Measurements from ENCODE around the gene SPP2.

SPP2 gene, protein sequence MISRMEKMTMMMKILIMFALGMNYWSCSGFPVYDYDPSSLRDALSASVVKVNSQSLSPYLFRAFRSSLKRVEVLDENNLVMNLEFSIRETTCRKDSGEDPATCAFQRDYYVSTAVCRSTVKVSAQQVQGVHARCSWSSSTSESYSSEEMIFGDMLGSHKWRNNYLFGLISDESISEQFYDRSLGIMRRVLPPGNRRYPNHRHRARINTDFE

DNA sequence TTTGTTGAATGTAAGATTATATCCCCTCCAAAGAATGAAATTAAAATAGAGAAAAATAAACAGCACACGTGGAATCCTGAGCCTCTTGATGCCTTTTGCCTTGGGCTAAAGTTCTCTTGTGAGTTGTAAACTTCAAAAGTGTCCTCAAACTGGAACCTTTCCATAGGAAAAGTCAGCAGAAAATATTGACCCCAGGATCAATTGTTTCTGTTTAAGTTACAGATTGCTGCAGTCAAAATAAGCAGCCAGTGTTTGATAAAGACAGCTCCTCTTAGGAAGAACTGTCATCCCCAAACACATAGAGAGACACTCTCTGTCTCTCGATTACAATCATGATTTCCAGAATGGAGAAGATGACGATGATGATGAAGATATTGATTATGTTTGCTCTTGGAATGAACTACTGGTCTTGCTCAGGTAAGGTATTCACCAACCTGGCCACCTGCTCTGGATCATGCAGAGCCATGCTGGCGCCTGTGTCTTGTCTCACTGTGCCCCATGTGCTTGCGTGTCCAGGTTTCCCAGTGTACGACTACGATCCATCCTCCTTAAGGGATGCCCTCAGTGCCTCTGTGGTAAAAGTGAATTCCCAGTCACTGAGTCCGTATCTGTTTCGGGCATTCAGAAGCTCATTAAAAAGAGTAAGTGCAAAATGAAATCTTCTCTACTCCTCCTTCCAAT lies at the start of gene SPP2:
Gene SPP2 (plus strand): TSS at position 248 of the 681 bp plus-strand sequence. CDS start 85 bp downstream, at position 333.
- DNase-seq = no peak

DNA sequence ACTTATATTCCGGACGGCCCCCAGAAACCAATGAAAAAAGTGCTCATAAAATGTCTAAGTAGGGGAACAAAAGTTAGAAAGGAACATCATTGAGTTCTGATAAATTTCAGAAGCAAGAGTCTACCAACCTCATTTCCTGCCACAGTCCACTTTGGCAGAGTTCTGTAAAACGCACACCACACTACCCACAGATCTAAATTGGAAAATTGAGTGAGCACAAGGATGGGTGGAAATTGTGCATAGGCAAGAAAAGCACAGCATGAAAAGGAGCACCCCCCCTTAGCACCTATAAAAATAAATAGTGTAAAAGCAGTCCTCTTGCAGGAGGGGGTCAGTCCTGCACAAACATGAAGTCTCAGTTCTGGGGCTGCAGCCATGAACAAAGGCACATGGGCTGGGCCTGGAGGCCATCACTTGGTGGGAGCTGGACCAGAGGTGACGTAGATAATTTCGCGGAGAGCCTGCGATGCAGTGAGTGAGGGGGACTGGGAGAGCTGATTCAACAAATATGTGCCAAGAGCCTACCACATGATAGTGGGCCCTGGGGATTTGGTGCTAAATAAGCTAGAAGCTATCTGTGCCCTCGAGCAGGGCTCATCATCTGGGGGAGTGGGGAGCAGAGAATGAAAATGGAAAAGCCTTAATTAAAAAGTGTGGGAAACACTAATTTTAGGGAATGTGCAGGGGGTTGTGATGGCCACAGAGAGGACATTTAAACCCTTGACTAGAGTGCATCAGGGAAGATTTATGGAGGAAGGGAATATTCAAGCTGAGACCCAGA lies 48.9 kb upstream of the SPP2 start:
- DNase-seq = no peak

DNA sequence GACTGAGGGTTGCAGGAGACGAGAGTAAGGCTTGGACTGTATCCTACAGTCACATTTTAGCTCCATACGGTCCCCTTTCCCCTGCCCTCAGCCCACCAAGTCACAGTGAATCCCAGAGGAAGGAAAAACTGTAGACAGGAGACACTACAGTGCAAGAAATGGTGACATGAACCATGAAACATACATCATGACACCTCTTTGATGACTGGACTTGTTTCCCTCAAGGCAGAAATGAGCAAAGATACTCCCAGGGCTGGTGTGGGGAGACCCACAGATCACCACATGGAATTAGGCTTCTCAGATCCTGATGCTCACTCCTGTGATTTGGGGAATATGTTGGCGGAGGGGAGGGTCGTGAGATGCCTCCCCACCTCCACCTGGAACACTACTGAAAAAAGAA lies 48.2 kb upstream of the SPP2 start:
- DNase-seq = no peak

DNA sequence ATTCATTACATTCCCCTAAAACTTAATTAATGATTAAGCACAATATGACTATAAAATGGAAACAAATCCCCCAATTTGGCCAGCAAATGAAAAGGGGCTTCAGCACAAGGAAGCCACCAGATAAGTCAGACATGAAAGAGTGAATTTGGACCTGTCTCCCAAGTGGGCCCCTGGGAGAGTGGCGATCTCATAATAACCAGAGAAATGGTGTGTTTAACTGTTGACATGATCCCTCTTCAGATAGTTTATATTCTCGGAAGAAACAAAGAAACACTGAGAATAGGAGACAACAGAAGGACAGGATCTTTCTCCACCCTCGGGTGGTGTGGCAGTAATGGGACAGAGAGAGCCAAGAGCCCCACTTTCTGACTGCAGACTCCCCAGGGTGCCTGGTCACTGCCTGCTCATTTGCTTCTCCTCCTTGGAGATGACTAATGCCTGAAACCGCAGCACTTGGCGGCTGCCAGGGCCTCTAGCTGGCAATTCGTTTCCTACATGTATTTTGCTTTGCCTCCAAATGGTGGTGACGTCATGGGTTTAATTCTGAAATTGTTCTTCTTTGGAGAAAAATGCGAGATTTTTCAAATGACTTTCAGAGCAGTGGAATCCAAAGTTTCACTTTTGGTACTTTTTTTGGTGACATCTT lies 46.4 kb upstream of the SPP2 start:
- no peak for DNase-seq

DNA sequence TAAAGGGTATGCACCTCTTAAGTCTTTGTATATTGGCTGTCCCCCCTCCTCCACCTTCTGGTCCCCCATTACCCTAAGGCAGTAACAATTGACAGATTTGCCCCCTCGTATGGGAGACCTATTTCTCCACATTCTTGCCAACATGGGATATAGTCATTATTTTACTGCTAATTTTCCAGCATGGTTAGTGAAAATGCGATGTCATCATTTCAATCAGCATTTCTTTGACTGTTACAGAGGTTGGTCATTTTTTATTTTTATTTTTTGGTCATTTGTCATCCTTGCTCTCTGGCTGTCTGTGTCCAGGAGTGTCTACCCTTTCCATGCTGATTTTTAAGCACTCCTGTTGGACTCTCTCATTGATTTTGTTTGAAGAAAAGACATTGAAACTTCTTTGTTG lies 45.4 kb upstream of the SPP2 start:
- DNase-seq = no peak

DNA sequence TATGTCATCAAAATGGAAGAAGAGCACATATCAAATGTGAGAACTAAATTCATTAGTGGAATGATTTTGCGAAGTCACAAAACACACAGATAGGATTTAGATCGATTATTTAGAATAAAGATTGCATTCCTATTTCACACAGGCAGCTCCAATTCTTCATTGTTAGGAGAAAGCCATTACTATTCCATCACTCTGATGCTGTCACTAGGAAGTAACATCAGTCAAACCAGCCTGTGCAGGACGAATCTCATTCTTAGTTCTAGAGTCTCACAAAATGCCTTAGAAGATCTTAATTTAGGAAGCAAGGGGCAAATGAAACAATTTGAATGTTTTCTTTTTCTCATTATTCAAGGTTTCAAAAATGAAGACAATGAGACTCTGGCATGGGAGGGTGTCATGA lies 44.0 kb upstream of the SPP2 start:
- no peak for DNase-seq

DNA sequence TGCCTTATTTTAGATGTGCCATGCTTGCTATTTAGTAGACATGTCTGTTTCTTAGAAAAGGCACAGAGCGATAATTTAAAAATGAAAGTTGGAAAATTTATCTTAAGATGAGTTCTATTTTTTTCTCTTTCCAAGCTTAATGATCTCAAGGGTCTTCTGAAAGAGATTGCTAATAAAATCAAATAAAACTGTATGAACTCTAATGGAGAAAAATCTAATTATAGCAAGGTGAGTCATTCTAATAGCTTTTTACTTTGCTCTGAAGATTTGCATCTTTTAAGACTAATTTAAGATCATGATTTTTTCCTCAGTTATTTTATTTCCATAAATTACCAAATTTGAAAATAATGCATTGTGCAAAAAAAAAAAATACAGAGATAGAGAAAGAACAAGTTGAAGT lies 36.1 kb upstream of the SPP2 start:
- no peak for DNase-seq

DNA sequence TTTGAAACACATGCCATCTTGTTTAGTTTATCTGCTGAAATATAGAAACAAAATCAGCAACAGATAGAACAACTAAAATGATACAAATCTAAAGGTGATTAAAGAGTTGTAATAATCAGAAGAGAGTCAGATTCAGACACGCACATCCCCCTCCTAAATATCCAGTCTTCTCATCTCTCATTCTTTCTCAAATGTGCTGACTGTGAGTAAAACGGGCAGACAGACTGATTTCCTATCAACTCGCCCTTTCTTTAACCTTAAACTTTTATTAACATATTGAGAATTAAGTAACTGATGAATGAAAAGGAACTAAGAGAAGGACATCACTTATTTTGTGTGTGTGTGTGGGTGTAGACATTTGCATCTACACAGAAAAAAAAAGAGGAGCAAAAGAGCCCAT lies 34.6 kb upstream of the SPP2 start:
- no peak for DNase-seq

DNA sequence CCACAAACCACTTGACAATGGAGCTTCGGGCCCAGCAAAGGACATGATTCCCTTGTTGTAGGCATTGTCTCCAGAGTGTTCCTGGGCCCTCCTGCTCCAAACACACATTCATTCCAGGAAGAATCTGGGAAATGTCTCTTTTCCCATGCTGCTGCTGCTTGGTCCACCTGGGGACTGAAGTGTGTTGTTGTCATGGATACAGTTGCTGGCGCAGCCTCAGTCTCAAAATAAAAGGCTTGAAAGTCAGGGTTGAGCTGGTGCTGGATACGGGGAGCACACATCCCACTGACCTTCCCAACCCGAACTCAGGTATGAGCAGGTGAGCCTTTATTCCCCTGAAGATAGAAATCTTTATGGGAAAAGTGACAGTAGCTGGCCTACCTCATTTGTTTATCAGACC lies 30.6 kb upstream of the SPP2 start:
- no peak for DNase-seq

DNA sequence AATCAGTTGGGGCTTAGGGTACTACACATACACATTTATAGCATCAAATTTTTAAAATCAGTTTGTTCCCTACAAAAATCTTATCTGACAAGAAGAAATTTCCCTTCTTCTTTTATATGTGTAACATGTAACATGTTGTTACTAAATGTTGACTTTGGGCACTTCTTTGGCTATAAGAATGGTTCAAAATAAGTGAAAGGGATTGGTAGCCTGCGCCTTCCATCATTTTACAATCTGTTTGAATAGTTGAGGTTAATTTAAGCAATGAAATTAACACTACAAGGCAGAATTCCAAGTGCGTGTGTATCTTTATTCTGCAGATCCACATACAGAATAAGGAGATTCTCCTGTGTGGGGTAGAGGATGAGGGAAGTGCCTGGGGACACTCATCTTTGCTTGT lies 30.2 kb upstream of the SPP2 start:
- no peak for DNase-seq

DNA sequence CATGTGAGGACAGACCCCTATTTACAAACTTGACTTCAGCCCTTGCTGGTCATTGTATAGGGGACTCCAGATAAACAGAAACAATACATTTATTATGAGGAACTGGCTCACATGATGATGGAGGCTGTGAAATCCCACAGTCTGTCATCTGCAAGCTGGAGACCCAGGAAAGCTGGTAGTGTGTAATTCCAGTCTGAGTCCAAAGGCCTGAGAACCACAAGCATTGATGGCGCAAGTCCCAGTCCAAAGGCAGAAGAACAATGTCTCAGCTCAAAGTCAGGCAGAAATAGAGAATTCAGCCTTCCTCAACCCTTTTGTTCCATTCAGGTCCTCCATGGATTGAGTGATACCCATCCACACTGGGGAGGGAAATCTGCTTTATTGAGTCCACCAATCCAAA lies 28.1 kb upstream of the SPP2 start:
- no peak for DNase-seq

DNA sequence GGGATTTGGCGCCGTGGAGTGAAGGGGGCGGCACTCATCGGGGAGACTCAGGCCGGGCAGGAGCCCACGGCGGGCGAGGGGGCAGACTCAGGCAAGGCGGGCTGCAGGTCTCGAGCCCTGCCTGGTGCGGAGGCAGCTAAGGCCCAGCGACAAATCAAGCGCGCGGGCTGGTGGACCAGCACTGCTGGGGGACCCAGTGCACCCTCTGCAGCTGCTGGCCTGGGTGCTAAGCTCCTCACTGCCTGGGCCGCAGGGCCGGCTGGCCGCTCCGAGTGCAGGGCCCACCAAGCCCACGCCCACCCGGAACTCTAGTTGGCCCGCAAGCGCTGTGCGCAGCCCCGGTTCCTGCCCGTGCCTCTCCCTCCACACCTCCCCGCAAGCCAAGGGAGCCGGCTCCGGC lies 26.2 kb upstream of the SPP2 start:
- DNase-seq = no peak

DNA sequence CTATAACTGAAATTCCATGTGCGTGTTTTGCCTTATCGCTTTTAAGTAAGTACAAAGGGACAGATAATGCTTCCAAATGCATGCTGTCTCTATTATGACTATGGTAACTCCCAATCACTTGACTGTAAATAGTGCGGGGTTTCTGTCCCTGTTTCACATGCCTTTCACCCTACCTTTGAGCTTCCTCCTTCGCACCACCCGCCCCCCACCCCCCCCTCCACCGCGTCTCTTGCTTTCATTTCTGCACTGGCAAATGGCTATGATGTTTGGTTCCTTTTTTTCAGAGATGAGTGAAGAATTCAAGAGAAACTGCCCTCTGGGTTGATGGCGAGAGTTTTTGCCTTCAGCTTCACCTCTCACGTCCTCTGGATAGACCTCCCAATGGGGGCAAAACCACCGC lies 25.0 kb upstream of the SPP2 start:
- DNase-seq = no peak

DNA sequence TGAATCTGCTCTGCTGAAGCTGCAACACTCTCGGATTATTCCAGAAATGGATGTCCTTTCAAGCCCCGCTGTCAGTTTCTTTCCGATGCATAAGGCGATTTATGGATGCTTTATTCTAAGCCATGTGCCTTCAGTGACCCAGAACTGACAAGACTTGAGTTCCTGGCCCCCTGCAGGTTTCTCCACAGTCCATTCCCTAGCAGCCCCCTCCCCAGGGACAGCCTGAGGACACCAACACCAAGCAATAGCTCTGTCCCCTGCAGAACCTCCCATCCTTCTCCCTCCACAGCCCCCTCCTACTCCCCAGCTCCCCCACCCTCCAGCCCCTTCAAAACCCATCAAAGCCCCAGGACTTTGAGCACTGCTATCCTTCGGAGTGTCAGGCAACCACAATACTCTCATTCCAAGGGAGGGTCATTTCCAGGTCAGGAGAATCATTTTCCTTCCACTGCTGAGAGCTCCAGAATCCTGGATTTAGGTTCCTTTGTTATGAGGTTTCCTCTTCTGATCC lies 24.6 kb upstream of the SPP2 start:
- no peak for DNase-seq

DNA sequence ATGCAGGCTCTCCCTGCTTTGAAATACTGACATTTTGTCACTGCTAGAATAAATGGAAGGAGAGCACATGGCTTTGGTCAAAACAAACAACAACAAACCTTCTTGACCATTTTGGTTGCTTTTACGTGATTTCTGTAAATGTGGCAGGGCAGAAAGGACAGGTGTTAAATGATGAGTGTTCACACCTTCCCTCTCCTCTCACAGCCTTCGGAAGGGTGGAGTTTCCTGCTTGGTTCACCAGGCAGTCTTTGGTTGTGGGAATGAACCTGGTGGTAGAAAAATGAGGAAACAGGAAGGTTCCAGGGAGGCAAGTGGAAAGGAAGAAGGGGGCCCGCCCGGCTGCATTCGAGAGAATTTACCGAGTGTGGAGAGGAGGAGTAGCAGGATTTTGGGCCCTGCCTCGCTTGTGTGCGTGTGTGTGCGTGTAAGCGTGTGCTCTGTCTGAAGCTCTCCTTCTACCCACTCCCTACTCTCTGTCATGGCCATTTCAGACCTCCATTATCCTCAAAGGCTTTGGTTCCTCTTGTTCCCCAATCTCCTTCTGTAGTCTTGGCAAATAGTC lies 23.7 kb upstream of the SPP2 start:
- no peak for DNase-seq

DNA sequence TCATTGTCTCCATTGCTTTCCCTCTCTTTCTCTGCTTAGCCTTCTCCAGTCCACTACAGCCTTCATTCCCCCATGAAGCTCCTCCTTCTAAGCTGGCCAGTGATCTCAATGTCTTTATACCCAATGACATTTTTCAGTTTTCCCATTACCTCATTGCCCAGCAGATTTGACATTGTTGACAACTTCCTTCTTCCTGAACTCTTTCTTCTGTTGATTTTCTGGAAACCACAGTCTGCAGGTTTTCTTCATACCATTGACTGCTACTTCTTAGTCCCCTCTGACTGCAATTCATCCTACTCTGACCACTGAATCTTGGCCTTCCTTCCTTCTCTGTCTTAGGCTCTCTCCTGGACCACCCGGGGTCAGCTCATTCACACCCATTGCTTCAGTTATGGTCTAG lies 22.9 kb upstream of the SPP2 start:
- no peak for DNase-seq

DNA sequence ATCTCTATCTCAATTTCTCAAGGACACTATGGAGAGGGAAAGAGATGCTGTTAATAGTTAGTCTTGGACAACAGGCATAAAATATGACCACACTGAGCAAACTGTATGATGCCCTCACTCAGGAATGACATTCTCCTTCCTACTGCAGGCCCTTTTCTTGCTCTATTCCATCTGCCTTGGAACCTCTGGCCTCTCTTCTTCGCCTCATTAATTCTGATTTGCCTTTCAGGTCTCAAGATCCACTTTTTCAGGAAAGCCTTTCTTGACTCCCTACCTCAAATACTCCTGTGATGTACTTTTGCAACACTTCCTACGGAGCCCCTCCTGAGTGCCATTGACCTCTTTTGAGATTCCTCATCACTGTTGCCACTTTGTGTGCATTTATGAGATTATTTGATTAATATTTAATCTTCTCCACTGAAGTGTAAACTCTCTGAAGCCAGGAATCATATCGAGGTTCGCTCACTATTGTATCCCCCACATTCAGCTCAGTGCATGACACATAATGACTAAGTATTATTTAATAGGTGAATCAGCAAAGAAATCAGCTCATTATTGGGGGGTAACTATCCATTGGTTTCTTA lies 21.3 kb upstream of the SPP2 start:
- DNase-seq = no peak

DNA sequence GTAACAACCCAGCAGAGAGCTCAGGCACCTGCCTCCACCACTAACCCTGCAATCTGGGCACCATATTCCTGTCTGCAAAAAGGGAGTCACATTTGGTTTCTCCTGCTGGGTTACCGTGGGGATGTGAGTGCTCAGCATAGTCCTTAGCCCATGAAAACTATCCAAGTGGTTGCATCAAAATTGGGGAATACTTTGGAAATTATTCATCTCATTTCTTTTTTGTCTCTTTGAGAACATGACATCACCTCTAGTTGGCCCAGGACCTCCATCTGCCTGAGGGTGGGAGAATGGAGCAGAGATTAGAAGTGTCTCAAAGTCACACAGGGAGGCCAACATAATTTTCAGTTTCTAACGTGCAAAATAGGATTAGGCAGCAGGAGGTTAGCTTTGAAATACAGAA lies 19.3 kb upstream of the SPP2 start:
- no peak for DNase-seq

DNA sequence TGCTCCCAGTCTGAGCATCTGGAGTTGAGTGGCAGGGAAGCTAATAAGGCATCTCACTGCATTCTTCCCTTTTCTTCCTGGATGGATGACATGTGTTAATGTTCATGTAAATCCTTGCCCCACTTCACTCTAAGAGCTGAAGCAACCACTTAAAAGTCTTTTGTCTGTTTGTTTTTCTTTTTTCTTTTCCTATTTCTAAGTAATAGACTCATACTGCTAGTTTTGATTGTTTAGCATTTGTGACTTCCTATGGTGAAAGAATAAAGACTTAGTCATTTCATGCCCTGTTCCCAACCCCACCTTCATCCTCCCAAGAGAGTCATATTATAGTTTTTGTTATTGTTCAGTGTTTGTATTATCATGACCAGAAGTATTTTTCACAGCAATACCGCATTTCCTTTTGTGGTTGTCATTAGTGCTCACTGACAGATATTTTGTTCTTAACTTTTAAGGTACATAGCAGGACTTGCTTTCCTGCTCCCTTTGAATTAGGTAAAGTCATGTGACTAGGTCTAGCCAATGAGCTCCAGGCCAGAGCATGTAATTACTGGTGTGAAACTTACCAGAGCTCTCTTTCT lies 18.1 kb upstream of the SPP2 start:
- no peak for DNase-seq

DNA sequence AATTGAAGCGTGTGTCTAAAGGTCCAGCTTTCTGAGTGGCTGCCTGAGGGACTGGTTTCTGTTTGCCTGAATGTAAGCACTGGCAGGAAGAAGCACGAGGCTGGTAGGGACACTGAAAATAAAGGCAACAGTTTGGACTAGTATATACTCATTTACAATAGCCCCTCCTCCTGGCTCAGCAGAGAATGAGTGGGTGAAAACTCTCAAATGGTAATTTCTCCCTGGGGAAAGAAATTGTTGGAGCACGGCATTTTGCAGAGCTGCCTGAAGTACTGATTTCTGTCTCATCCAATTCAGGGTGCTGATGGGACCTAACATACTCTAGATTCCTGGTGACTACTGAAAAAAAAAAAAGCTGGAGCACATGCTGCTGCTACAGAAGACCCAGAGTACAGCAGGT lies 17.3 kb upstream of the SPP2 start:
- no peak for DNase-seq

DNA sequence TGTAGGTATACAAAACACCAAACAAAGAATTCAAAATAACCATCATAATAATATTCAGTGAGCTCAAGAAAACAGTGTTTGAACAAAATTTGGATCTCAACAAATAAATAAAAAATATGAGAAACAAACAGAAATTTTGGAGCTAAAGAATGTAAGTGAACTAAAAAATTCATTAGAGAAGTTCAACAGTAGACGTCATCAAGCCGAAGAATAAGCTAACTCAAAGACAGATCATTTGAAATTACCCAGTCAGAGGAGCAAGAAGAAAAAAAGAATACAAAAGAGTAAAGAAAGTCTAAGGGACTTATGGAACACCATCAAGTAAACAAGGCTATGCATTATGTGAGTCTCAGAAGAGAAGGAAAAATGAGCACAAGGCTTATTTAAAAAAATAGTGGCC lies 16.6 kb upstream of the SPP2 start:
- DNase-seq = no peak

DNA sequence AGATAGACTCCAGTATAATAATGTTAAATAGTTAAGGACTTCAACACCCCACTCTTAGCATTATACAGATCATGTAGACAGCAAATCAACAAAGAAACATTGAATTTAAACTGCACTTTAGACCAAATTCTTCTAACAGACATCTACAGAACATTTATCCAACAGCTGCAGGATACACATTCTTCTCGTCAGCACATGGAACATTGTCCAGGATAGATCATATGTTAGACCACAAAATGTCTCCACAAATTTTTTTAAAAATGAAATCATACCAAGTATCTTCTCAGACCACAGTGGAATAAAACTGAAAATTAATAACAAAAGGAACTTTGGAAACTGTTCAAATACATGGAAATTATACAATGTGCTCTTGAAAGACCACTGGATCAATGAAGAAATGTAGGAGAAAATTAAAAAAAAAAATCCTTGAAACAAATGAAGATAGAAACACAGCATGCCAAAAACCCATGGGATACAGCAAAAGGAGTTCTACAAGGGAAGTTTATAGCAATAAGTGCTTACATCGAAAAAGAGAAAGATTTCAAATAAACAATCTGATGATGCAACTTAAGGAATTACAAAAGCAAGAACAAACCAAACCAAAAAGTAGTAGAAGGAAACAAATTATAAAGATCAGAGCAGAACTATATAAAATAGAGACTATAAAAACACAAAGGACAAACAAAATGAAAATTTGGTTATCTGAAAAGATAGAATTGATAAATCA lies 12.3 kb upstream of the SPP2 start:
- DNase-seq = no peak

Data from SIG-M5 (cell line).